HG02852 (cell line): Measurements from ENCODE around the gene RAB11FIP4.

Experiments used
- ATAC-seq: cut with Tn5 transposase; IDR thresholded peaks from one replicate; pipeline ENCODE4 v1.9.1; 2021; ENCODE audit warnings: mild to moderate bottlenecking, moderate library complexity; ENCODE audit not compliant: unreplicated experiment

Gene RAB11FIP4

GRCh38 chr17:31453896-31454295, 62.4 kb downstream of the RAB11FIP4 start:
- ATAC-seq, result no peak

DNA sequence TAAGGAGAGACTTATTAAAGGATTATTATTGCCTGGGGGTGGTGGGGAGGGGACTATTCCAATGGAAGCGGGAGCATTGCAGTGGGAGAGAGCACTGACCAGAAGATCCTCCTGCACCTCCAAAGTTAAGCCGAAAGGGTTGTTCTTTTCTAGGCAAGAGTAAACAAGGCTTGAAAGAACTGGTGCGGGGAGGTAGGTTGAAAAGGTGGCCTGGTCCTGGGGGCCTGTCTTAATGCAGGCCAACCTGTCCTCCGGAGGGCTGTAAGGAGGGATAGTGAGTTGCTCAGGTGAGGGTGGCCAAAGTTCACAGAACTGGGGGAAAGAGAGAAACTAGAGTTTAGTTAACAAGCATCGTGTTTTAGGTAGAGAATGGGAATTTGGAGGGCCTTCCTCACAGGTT, 65.3 kb downstream of the RAB11FIP4 start:
- ATAC-seq, result no peak

GRCh38 chr17:31457391-31458234, 66.1 kb downstream of the RAB11FIP4 start:
- ATAC-seq, result no peak

- ATAC-seq, result no peak
Measured at GRCh38 chr17:31458829-31459228, 67.4 kb downstream of the RAB11FIP4 start.

DNA sequence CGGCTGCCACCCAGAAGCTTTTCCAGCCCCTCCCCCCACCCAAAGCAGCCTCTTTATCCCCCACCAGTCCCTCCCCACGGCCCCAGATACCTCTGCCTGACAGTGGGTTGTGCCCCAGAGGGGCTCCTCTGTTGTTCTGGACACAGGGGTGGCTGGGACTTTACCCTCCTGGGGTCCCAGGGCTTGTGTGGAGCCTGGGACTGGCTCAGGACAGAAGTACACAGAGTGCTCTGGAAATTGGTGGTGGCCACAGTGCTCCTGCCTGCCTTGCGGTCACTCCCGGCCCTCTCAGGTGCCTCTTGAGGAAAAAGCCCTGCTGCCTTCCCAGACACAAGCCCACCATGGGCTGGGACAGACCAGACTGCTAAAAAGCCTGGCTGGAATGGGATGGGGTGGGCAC, 68.2 kb downstream of the RAB11FIP4 start:
- ATAC-seq, result no peak

- no peak for ATAC-seq
Measured at GRCh38 chr17:31460226-31460721, 68.8 kb downstream of the RAB11FIP4 start.

DNA sequence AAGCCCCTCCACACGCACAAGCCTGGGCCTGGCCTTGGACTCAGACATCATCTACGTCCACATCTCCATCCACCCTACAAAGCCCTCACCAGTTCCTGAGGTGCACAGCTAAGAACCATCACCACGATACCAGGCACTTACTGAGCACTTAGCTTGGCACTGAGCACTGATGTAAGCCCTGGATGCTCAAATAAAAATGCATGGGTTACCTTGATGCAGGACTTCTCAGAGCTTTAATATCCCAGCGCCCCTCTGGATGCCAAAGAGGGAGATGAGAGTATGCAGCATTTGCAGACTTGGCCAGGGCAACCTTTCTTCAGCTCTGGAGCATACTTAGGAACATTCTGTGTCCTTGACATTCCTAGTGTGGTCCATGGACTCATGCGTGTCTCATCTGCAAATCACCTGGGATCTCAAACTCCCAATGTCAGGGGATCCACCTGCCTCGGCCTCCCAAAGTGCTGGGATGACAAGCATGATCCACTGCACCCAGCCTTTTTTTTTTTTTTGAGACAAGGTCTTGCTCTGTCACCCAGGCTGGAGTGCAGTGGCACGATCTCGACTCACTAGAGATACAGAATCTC, 69.8 kb downstream of the RAB11FIP4 start:
- no peak for ATAC-seq

- ATAC-seq, result no peak
Measured at GRCh38 chr17:31462261-31462660, 70.8 kb downstream of the RAB11FIP4 start.

- ATAC-seq, result no peak
Measured at GRCh38 chr17:31466096-31466760, 74.8 kb downstream of the RAB11FIP4 start.

DNA sequence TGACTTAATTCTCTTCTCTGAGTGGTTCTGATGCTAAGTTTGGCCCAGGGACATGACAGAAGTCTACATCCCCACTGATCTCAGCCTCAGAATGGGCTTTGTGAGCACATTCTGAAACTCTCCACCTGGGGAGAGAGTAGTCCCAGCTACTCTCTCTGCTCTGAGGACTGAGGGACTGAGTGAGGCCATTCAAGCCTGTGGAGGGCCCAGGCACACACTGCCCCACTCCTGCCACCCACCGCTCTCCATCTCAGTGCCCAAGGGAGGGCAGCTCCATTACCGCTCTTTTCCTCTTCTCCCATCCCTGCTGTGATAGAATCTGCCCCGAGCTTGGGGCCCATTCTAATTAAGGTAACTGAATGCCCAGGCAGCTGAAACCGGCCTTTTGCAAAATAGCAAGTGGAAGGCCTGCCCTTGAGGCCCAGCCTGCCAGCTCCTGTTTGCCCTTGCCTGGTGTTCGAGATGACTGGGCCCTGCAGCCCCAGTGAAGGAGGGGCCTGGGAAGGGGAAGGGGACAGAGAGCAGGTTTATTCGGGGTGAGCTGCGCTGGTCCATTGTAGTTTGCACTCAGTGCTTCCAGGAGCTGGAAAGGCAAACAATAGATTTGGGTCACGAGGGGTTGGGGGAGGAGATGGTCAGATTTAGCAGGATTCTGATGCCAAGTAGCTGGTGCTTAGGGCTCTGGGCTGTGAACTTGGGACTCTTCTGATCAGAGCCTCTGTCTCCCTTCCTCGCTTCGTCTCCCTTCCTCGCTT, 76.2 kb downstream of the RAB11FIP4 start:
- ATAC-seq, result no peak

DNA sequence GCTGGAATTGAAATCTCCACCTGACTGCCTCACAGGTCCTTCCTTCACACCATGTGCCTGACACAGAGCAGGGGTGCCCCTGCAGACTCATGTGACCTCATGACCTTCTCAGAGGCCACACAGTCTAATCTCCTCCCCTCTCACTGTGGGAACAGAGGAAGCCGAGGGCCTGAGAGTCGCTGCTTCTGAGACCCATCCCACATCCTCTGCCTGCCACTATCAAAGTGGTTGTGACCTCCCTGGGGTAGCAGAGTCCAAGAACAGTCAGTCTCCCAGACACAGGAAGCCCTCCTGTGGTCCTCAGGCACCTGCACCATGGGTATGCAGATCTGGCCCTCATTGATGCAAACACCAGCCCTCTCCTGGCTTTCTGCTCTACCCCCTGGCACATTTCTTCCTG, 78.5 kb downstream of the RAB11FIP4 start:
- ATAC-seq, result no peak

GRCh38 chr17:31470592-31470991, 79.1 kb downstream of the RAB11FIP4 start:
- no peak for ATAC-seq

DNA sequence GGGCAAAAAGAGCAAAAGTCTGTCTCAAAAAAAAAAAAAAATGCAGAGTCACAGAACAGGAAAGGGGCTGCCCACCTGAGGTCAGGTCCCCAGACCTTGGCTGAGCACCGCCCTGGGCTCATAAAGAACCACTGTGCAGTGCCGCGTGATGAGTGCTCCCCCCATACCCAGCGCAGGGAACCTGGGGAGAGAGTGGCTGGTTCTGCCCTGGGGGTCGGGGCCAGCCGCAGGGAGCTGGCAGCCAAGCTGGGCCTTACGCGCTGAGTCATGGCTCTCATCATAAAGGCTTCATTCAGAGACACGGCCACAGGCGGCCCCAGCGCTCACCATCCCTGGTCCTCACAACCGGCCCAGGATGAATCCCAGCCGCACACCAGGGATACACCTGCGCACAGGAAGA, 80.7 kb downstream of the RAB11FIP4 start:
- no peak for ATAC-seq

GRCh38 chr17:31475378-31476162, 84.1 kb downstream of the RAB11FIP4 start:
- ATAC-seq, result no peak

DNA sequence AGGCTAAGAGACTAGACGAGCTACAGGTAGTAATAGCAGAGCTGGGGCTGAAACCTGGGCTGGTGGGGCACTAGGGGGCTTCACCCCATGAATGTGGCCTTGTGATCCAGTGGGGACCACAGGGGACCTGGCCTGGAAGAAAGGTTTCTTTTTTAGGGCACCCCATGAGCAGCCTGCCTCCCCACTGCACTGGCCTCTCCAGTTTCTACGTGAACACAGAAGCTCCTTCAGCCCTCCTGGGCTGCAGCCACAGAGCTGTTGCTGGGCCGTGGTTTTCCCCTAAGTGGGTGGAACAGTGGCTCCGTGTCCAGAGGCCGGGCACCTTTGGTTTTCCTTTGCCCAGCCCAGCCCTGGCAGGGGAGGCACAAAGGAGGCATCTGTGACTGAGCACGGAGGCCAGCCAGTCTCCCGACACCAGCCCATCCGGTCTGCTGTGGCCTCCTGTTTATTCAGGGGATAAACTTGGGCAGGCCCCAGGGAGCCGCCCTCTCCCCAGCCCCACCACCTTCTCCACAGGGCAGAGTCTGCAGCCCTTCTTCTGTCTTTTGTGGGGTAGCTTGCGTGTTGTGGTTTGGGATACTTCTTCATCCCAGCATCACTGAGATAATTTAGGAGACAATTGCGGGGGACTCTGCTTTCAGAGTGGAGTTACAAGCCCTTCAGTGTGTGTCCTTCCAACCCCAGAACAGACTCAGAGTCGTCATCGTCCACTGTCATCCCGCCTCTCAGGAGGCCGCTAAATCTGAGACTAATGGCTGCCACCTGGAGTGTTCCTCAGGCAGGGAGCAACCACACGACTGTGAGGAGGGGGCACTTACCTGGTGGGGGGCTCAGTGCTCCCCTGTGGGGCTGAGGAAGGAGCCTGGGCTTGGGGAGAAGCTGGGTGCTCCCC, 85.3 kb downstream of the RAB11FIP4 start:
- ATAC-seq, result no peak

GRCh38 chr17:31477417-31478055, 86.1 kb downstream of the RAB11FIP4 start:
- no peak for ATAC-seq

DNA sequence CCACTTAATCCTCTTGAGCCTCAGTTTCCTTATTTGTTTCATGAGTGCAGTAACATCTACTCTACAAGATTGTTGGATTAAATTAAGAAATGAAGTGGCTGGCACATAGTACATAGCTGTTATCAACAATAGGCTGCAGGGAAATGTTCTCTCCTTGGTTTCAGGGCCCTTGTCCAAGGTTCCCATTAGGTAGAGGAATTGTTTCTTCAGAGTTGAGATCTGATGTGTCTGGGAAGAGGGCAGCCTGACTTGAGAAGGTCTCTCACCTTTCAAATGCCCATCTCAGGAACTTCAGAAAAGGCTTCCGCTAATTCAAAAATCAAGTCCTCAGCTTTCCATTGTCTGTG, 87.6 kb downstream of the RAB11FIP4 start:
- ATAC-seq, result no peak

DNA sequence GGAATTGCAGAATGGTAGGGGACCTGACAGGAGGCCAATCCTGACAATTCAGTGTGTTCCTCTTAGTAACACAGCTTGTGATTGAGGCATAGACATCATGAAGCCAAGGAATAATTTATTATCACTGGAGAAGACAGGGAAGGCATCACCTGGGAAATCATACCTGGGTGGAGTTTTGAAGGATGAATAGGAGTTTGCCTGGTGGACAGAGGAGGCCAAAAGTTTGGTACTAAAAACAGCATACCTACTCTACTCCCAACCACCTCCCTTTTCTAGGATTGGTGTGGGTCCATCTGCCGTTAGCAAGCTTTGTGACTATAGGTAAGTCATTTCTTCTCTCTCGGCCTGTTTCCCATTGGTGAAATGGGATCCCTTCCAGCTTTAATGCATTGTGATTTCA, 88.0 kb downstream of the RAB11FIP4 start:
- ATAC-seq, result no peak

DNA sequence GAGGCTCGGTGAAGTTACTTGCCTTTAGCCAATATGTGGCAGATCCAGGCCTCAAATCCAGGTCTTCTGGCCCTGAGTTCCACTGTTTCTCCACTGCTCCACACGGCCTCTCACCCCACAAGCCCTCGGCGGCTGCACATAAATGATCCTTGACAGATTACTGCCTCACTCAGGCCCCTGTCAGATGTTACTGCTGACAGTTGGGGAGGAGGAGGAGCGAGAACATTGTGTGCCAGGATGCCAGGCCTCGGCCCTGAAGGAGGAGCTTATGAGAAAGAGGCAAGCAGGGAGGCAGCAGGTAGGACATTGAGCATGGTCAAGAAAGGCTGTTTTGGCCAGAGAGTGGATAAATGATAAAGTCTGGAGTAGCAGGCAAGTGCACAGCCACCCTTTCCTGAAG, 88.6 kb downstream of the RAB11FIP4 start:
- no peak for ATAC-seq
